Nephron (organoid): Measurements from ENCODE around the gene UBE2QL1.

Source experiments
- H3K27ac Mint-ChIP-seq, 3 experiments: 2 replicates each; pipeline ENCODE4 v1.8.0; 2020; ENCODE audit warnings: mixed read lengths in 3 of 3, mild to moderate bottlenecking in 2 of 3, moderate library complexity in 1 of 3
- H3K27me3 Mint-ChIP-seq: 2 replicates; pipeline ENCODE4 v1.8.0; 2021; ENCODE audit warnings: low read depth, mild to moderate bottlenecking, moderate library complexity, mixed read lengths
- H3K36me3 Mint-ChIP-seq: 2 replicates; pipeline ENCODE4 v1.8.0; 2020; ENCODE audit warnings: low read depth, mixed read lengths
- H3K4me1 Mint-ChIP-seq: 2 replicates; pipeline ENCODE4 v1.8.0; 2020; ENCODE audit warnings: mixed read lengths
- H3K4me3 Mint-ChIP-seq, 3 experiments: 2 replicates each; pipeline ENCODE4 v1.8.0; 2020; ENCODE audit warnings: mild to moderate bottlenecking in 3 of 3, mixed read lengths in 3 of 3, moderate library complexity in 2 of 3
- H3K9me3 Mint-ChIP-seq: 2 replicates; pipeline ENCODE4 v1.8.0; 2020; ENCODE audit warnings: mixed read lengths
- CTCF ChIP-seq, 3 experiments: fragments of 200-600 bp; sonication (generic); IDR thresholded peaks; one replicate each; pipeline ENCODE4 v1.5.0; 2021; ENCODE audit warnings: antibody characterized with exemption in 3 of 3; ENCODE audit not compliant: unreplicated experiment in 3 of 3

Gene UBE2QL1

DNA sequence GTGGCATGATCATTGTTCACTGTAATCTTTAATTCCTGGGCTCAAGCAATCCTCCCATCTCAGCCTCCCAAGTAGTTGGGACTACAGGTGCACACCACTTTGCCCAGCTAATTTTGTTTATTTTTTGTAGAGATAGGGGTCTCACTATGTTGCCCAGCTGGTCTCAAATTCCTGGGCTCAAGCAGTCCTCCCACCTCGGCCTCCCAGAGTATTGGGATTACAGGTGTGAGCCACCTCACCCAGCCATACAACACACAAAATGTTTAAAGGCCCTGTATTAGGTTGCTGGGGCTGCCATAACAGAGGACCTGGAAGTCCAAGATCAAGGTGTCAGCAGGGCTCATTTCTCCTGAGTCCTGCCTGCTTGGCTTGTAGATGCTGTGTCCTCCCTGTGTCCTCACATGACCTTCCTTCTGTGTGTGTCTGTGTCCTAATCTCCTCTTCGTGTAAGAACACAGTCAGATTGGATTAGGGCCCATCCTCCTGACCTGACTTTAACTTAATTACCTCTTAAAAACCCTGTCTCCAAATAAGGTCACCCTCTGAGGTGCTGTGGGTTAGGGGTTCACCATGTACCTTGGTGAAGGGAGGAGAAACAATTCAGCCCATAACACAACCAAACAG, 5.4 kb downstream of the UBE2QL1 start:
- no peak overlapping the region for H3K4me3 Mint-ChIP-seq
- H3K27me3 Mint-ChIP-seq, result peaks cover 83% of the 10 kb centered on the region
- TF ChIP-seq CTCF (IDR thresholded peaks at IDR 0.05; ENCODE audit: unreplicated experiment in 3 of 3), result no peak
- H3K9me3 Mint-ChIP-seq, result no peaks in the 10 kb centered on the region
- no peaks in the 10 kb centered on the region for H3K36me3 Mint-ChIP-seq
- peaks cover 15% of the 10 kb centered on the region for H3K4me1 Mint-ChIP-seq
- no peak overlapping the region for H3K27ac Mint-ChIP-seq

GRCh38 chr5:6454628-6455053, 6.0 kb downstream of the UBE2QL1 start:
- Mint-ChIP-seq H3K36me3 (no peaks in the 10 kb centered on the region), H3K27ac (no peak overlapping the region), H3K9me3 (no peaks in the 10 kb centered on the region), H3K4me3 (no peak overlapping the region), H3K27me3 (peaks cover 81% of the 10 kb centered on the region), H3K4me1 (peaks cover 10% of the 10 kb centered on the region)
- no peak for TF ChIP-seq CTCF (IDR thresholded peaks at IDR 0.05; ENCODE audit: unreplicated experiment in 3 of 3)

DNA sequence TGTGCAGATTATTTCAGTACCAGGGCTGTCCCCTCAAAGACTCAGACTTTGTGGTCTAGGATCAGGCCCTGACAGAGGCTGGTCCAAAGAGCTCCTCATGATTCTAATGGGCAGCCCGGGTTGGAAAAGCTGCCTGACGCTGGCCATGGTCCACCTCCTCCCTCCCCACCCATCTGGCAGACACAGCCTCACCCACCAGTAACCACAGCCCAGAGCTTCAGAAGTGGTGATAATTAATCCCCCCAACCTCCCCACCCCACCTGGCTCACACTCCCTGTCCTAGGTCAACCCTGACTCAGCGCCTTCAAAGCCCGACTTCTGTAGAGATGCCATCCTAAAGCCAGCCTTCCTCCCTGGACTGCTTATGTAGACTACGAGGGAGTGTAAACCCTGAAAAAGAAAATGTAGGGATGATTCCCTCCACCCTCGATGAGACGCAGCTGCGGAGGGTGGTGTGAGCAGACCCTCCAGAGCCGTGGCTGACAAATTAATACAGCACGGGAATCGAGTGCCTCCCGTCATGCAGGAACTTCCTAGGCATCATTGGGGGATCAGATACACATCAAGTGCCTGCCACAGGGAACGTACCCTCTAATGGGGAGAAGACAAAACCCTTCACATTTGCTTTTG, 7.0 kb downstream of the UBE2QL1 start:
- no peak for TF ChIP-seq CTCF (IDR thresholded peaks at IDR 0.05; ENCODE audit: unreplicated experiment in 3 of 3)
- Mint-ChIP-seq H3K27ac (no peak overlapping the region), H3K4me1 (peaks cover 3% of the 10 kb centered on the region), H3K27me3 (peaks cover 78% of the 10 kb centered on the region), H3K9me3 (no peaks in the 10 kb centered on the region), H3K36me3 (no peaks in the 10 kb centered on the region), H3K4me3 (no peak overlapping the region)

- Mint-ChIP-seq H3K27me3 (peaks cover 70% of the 10 kb centered on the region), H3K36me3 (no peaks in the 10 kb centered on the region), H3K4me3 (no peak overlapping the region), H3K9me3 (no peaks in the 10 kb centered on the region), H3K27ac (no peak overlapping the region), H3K4me1 (no peaks in the 10 kb centered on the region)
- TF ChIP-seq CTCF (IDR thresholded peaks at IDR 0.05; ENCODE audit: unreplicated experiment in 3 of 3), result no peak
Measured at GRCh38 chr5:6456766-6457370, 8.2 kb downstream of the UBE2QL1 start.

DNA sequence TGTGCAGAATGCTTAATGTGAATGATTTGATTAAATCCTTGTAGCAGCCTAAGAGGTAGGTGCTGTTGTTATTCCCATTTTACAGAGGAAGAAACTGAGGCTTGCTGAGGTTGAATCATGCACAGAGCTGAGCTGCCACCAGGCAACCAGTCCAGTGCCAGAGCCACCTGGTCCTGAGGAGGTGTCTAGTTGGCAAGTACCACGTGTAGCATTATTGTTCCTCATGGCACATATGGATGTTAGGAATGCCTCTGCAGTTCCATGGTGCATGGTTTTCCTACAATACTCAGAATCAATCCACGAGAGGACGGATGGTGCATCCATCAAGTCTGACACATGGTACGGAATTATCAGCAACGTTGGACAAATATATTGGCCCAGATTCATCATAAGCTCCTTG, 8.9 kb downstream of the UBE2QL1 start:
- Mint-ChIP-seq H3K27ac (no peak overlapping the region), H3K4me3 (no peak overlapping the region), H3K4me1 (no peaks in the 10 kb centered on the region), H3K9me3 (no peaks in the 10 kb centered on the region), H3K36me3 (no peaks in the 10 kb centered on the region), H3K27me3 (peaks cover 65% of the 10 kb centered on the region)
- no peak for TF ChIP-seq CTCF (IDR thresholded peaks at IDR 0.05; ENCODE audit: unreplicated experiment in 3 of 3)
